Body of pancreas (tissue), 4 donors: ENCODE measurements around the gene SUSD4. TPM values are rescaled to one million over a fixed set of nuclear protein-coding genes. Genes with fewer than 3 reads are reported as not detected.
A peak's percentile ranks its signal among the peaks of the same experiment; 100 is the strongest.

Experiments
- ATAC-seq: fragments of 150-250 bp; one replicate; pipeline ENCODE4 v1.9.1; 2016
- DNase-seq, 4 donors: peaks; one replicate each; pipeline ENCODE4 v3.0.0-alpha.2; 2019
- H3K27ac ChIP-seq, 4 donors: fragments of 200-600 bp; sonication (generic); 1 replicate in 3 of 4; 2 replicates in 1 of 4; pipeline versions ENCODE4 v1.5.1 to v1.6.1; 2016 to 2019; ENCODE audit warnings: mild to moderate bottlenecking in 1 of 4, mixed read lengths in 1 of 4, moderate library complexity in 1 of 4
- H3K27me3 ChIP-seq, 2 donors: fragments of 200-600 bp; sonication (generic); one replicate each; pipeline ENCODE4 v1.6.0; 2016; ENCODE audit warnings: mild to moderate bottlenecking in 1 of 2
- H3K36me3 ChIP-seq, 2 donors: fragments of 200-600 bp; sonication (generic); replicated peaks in 1 of 2; 2 replicates each; pipeline ENCODE4 v1.5.1; 2016; ENCODE audit warnings: low read depth in 2 of 2; ENCODE audit not compliant: insufficient read depth in 1 of 2
- H3K4me1 ChIP-seq: fragments of 200-600 bp; sonication (generic); one replicate; pipeline ENCODE4 v1.6.0; 2016
- H3K4me3 ChIP-seq, 2 donors: fragments of 200-600 bp; sonication (generic); 1 replicate in 1 of 2; 2 replicates in 1 of 2; pipeline ENCODE4 v1.5.1; 2016 to 2019
- H3K9me3 ChIP-seq, 3 donors: fragments of 200-600 bp; sonication (generic); 1 replicate in 2 of 3; 2 replicates in 1 of 3; pipeline ENCODE4 v1.5.1; 2016
- CTCF ChIP-seq, 7 experiments: fragments of 450-650 bp in 4 of 7; fragments of 200-600 bp in 3 of 7; sonication (generic) in 3 of 7; IDR thresholded peaks; one replicate each; pipeline ENCODE4 v1.5.1; 2016 to 2019; ENCODE audit warnings: antibody characterized with exemption in 7 of 7
- POLR2A ChIP-seq, 3 donors: fragments of 450-650 bp; IDR thresholded peaks; one replicate each; pipeline ENCODE4 v1.6.1; 2016; ENCODE audit warnings: antibody characterized with exemption in 3 of 3, mild to moderate bottlenecking in 2 of 3
- whole genome bisulfite sequencing, 2 donors: methylation state at CpG; one replicate each; pipeline ENCODE4 v1.1.5; 2017; 5-methylcytosine and 5-hydroxymethylcytosine counted together
- intact Hi-C: fragments of 100-400 bp; cut with DNase I; formaldehyde crosslinking; loops from one replicate; pipeline ENCODE4 v1.15.1; 2023
- total RNA-seq, 2 donors: library from RNA; depleted of rRNA; stranded (reverse); fragments of >200 nt; gene quantifications; one replicate each; pipeline ENCODE4 v1.1.0, GENCODE V29; 2016

Gene SUSD4
- total RNA-seq, 2 donors from 2014 or later = 3.6 to 18.1 TPM

- H3K4me1 ChIP-seq = no peaks in the 10 kb centered on the region
- H3K27me3 ChIP-seq = no peaks in the 10 kb centered on the region
- intact Hi-C loops = no loop called here
- no peaks in the 10 kb centered on the region for H3K36me3 ChIP-seq
- 90 to 95% methylated on average over 7 of the region's 7 CpGs for WGBS, 2 donors
- H3K27ac ChIP-seq = no peak overlapping the region
- no peaks in the 10 kb centered on the region for H3K9me3 ChIP-seq
- no peak overlapping the region for H3K4me3 ChIP-seq
- TF ChIP-seq POLR2A (IDR thresholded peaks at IDR 0.05) (no peak), CTCF (IDR thresholded peaks at IDR 0.05) (no peak)
- DNase-seq (no peak), ATAC-seq (no peak)
These were observed 103.3 kb downstream of the SUSD4 start for GRCh38 chr1:223260712-223261111.

- 74 to 82% methylated on average over 3 of the region's 3 CpGs for WGBS, 2 donors
- no peaks in the 10 kb centered on the region for H3K9me3 ChIP-seq
- no peaks in the 10 kb centered on the region for H3K27me3 ChIP-seq
- ATAC-seq (no peak), DNase-seq (no peak)
- no peak overlapping the region for H3K4me3 ChIP-seq
- intact Hi-C loops = no loop called here
- H3K36me3 ChIP-seq = no peaks in the 10 kb centered on the region
- H3K4me1 ChIP-seq = no peaks in the 10 kb centered on the region
- no peak for TF ChIP-seq POLR2A (IDR thresholded peaks at IDR 0.05)
- TF ChIP-seq CTCF (IDR thresholded peaks at IDR 0.05) = no peak
- H3K27ac ChIP-seq = no peak overlapping the region
These were observed 104.5 kb downstream of the SUSD4 start for GRCh38 chr1:223259462-223259861.

GRCh38 chr1:223258751-223259198 is 105.2 kb downstream of the SUSD4 start:
- H3K4me1 ChIP-seq = no peaks in the 10 kb centered on the region
- H3K27ac ChIP-seq = no peak overlapping the region
- H3K36me3 ChIP-seq = no peaks in the 10 kb centered on the region
- no peaks in the 10 kb centered on the region for H3K9me3 ChIP-seq
- DNase-seq (peak in 2 of 4 donors; percentile 30 to 72), ATAC-seq (peak; percentile 42)
- no peaks in the 10 kb centered on the region for H3K27me3 ChIP-seq
- intact Hi-C loops = no loop called here
- WGBS, 2 donors = 67 to 75% methylated on average over 6 of the region's 6 CpGs
- H3K4me3 ChIP-seq = no peak overlapping the region
- TF ChIP-seq CTCF (IDR thresholded peaks at IDR 0.05) = no peak
- no peak for TF ChIP-seq POLR2A (IDR thresholded peaks at IDR 0.05)

GRCh38 chr1:223257856-223258550 is 106.0 kb downstream of the SUSD4 start:
- intact Hi-C loops = no loop called here
- Histone ChIP-seq H3K36me3 (no peaks in the 10 kb centered on the region), H3K4me1 (no peaks in the 10 kb centered on the region), H3K27me3 (no peaks in the 10 kb centered on the region), H3K27ac (no peak overlapping the region), H3K9me3 (no peaks in the 10 kb centered on the region), H3K4me3 (no peak overlapping the region)
- DNase-seq (no peak), ATAC-seq (no peak)
- TF ChIP-seq POLR2A (IDR thresholded peaks at IDR 0.05) (no peak), CTCF (IDR thresholded peaks at IDR 0.05) (no peak)
- 83 to 91% methylated on average over 8 of the region's 8 CpGs for WGBS, 2 donors

- 83 to 90% methylated on average over 2 to 3 of the region's 3 CpGs for WGBS, 2 donors
- ATAC-seq (no peak), DNase-seq (no peak)
- intact Hi-C loops = no loop called here
- no peaks in the 10 kb centered on the region for H3K27me3 ChIP-seq
- H3K36me3 ChIP-seq = no peaks in the 10 kb centered on the region
- TF ChIP-seq CTCF (IDR thresholded peaks at IDR 0.05) (no peak), POLR2A (IDR thresholded peaks at IDR 0.05) (no peak)
- H3K4me3 ChIP-seq = no peak overlapping the region
- no peak overlapping the region for H3K27ac ChIP-seq
- H3K9me3 ChIP-seq = no peaks in the 10 kb centered on the region
- no peaks in the 10 kb centered on the region for H3K4me1 ChIP-seq
These were observed 107.9 kb downstream of the SUSD4 start for GRCh38 chr1:223256034-223256433.
